NCI-H226 (cell line): Measurements from ENCODE around the gene C20orf141.
"Not testable (repeated sequence)": the region's sequence is repeated elsewhere in the genome, so short reads cannot be mapped to it uniquely, and the experiment has no call there.

ENCODE experiments used
- DNase-seq: peaks from one replicate; pipeline ENCODE4 v3.0.0-alpha.2; 2015

The C20orf141 gene

DNA sequence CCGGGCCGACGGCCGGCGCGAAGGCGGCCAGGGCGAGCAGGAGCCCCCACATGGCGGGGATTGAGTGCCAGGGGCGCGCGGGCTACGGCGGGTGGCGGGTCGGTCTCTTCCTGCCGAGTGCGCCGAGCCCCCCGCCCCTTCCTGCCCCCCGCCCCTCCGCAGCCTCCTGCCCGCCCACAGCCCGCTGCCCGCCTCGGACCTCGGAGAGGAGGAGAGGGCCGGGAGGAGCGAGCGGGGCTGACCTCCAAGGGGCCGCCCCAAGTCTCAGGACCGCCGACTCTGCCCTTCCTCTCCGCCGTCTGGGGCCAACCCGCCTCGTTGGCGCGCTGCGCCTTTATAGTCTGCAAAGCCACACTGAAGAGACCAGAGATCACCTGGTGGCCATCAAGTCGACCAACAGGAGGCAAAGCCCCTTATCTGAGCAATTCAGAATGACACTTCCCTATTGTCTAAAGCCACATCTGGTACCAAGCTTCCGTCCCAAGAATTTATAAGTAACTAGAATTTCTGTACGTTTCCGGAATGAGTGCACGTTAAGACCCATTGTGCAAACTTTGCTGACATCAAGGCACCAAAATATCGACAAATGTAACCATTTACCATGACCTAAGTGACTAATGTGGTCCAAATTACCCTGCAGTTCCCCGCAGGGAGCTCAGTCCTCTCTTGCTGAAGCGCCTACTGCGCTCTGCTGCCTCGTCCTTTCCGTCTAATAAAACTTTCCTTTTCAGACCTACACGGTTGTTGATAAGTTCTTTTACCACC, 14.1 kb upstream of the C20orf141 start, which contains the start of gene CPXM1:
Gene CPXM1 (minus strand): TSS at position 107 of the 765 bp plus-strand sequence. CDS start 55 bp downstream, at position 52.
- no peak for DNase-seq

DNA sequence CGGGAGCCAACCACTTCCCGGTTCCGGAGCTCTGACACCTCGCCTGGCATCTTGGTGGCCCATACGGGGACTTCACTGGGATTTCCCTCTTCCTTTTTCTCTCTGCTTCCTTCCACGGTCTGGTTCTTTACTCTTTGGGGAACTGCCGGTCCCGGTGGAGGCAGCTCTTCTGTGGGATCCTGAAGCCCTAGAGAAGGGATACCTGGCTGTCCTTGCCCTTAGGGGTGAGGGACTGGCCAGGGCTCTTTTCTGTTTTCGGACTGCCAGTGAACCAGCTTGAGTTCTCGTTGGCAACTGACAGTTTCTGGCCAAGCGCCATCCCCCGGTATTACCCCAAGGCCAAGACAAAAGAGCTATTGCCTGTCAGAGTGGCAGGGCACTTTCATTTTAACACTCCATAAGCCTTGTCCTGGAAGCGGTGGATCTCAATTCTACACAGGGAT, 13.5 kb upstream of the C20orf141 start:
- no peak for DNase-seq

DNA sequence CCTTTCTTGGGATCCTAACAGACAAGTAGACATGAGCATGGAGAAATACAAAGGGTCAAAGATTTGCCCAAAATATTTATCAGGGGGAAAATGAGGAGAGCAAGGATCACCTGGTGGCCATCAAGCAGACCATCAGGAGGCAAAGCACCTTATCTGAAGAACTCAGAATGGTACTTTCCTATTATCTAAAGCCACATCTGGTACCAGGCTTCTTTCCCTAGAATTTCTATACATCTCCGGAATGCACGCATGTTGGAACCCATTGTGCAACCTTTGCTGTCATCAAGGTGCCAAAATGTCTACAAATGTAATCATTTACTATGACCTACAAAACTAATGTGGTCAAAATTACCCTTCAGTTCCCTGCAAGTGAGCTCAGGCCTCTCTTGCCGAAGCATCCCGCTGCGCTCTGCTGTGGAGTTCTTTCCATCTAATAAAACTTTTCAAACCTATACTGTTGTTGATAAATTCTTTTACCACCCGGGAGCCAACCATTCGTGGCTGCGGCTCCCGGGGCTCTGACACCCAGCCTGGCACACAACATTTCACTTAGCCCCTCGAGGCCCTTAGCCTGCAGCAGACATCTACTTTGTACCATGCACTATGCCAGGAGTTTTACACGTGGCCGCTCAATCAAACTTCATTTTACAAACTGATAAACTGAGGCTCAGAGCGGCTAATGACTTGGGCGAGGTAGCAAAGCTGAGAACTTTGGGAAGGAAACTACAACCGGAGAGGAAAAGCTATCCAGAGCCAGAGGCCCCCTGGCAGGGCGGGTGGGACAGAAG, 10.6 kb upstream of the C20orf141 start:
- no peak for DNase-seq

DNA sequence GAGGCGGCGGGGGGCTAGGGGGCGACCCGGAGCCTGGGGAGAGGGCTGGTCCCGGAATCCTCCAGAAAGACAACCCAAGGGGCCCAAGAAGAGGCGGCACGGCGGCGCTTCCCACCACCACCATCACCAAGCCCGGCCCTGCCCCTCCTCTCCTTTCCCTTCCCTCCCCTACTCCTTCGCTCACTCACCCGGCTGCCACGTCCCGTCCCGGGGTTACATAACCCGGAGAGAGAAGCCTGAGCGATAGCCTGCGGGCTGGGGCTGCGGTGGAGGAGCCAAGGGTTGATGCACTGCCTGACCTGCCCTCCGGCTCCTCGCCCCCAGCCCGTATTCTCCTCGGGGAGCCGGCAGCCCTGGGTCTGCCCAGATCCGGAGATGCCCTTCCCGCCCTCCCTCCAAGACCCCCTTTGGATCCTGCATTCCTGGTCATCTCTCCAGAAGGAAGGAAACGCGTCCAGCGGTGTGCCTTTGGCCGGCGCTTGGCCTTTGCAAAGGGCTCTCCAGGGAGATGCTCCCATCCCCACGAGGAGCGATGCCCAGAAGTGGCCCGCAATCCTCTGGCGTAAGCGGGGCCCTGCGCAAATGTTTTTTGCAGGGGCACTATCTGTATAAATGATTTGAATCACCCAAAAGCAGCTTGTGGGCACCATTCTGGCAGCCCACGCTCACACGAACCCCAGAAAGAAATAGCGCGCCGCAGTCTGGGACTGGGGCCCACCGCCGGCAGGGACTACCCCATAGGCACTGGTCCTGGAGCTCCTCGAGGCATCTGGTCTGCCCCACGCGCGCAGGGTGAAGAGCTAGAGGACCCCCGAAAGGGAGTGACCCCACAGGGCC, 9.7 kb upstream of the C20orf141 start:
- no peak for DNase-seq

DNA sequence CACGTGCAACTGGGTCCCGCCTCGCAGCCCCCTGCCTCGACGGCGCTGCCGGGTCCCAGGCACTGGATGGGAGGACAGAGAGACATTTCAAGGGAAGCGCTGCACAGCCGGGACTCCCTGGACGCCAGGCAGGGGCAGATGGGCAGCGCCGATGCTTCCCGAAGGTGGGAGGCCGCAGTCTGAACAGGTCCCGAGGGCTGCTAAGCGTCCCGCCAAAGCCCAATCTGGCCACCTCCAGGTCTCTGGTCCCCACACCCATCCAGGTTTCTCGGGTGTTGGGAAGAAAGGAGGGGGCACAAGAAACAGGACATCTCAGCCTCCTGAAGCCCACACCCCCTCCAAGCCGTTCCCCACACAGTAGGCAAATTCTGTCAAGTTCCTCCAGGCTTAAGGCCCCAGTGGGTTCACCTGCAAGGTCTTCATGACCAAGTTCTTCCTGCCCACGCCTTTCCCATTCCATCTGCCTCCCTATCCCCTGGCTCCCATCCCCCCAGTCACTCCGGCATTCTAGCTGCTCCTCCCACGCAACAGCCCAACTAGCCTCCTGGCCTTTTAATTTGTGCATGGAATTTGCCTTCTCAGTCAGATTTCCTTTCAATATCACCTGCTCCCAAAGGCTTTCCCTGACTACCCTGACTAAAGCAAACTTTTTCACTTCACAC, 9.0 kb upstream of the C20orf141 start:
- DNase-seq, result no peak

DNA sequence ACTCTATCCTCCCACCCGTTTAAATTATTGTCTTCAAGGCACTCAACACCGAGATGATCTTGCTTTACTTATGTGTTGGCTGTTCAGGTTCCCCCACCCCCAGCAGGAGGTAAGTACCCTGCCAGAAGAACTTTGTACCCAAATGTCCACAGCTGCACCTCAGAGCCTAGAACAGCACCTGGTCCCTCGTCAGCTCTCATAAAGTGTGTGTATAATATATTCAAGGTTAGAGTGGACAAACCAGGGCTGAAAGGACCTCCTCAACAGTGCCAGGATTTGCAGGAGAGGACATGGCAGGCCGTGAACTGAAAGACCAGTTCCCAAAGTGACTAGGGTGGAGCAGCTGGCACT, 8.5 kb upstream of the C20orf141 start:
- no peak for DNase-seq

DNA sequence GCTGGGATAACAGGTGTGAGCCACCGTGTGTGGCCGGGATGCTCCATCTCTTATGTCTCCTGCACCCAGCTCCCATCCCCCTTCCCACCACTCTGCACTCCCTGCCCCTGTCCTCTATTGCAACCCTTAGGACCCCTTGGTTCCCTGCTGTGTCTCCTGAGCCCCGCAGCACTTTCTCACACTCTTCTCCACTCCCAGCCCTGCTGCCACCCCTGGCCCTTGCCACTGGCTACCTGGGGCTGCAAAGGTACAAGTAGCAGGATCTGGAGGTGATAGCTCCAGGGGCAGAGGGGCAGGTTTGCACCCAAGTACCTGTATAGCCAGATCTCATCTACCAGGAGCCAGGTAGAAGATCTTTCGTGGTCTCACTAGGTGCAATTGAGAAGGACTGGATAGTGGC, 7.8 kb upstream of the C20orf141 start:
- DNase-seq, result no peak

DNA sequence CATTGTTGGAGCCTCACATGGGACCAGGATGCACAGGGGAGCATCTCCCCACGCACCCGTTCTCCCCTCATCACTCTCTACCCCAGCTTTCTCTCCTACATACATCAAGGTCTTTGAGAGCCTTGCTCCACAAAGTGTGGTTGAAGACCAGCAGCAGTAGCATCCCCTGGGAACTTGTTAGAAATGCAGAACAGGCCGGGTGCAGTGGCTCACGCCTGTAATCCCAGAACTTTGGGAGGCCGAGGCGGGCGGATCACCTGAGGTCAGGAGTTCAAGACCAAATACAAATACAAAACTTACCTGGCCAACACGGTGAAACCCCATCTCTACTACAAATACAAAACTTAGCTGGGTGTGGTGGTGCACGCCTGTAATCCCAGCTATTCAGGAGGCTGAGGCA, 6.9 kb upstream of the C20orf141 start:
- DNase-seq, result not testable (repeated sequence)

DNA sequence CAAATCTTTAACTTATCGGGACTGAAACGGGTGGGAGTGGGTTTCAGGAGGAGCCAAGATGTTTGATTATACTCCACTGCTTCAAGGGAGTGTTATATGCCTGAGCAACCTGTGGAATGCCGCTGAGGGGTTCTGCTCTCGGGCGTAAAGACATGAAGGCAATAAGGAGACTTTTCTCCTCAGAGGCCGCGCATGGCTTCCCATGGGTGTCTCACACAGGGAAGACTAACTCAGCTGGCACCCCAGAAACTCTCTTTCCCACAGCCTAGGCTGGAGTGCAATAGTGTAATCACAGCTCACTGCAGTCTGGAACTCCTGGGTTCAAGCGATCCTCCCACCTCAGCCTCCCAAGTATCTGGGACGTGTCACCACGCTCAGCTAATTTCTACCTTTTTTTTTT, 5.1 kb upstream of the C20orf141 start:
- no peak for DNase-seq

DNA sequence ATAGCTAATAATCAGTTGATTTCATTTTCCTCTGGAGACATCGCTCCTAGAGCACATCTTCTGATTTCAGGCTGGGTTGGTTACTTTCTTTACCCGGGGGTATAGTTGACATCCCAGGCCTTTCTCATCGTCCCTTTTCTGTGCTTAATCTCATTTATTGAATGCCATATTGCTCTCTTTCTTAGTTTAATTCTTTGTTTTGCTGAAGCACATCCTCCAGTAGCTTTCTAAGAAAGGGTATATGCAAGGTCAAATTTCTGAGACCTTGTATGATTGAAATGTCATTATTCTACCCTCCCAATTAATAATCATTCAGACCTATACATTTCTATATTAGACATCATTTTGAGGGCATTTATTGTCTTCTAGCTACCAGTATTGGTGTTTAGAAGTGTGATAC, 2.6 kb upstream of the C20orf141 start:
- no peak for DNase-seq

DNA sequence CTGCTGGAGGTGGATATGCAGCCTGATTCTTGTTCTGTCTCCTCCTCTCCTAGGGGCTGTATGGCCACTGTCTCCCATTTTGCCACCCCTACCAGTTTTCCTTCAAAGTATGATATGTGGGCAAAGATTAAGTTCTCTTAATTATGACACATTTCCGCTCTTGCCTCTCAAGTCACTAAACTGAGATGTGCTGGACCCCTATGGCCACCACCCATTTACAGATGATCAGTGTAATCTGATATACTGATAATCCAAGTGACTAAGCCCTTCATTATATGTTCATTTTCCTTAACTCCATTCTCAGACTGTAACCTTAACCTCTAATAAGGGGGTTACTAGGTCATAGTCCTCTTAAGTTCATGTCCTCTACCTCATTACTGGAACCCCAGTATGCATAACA, 711 bp upstream of the C20orf141 start:
- no peak for DNase-seq

DNA sequence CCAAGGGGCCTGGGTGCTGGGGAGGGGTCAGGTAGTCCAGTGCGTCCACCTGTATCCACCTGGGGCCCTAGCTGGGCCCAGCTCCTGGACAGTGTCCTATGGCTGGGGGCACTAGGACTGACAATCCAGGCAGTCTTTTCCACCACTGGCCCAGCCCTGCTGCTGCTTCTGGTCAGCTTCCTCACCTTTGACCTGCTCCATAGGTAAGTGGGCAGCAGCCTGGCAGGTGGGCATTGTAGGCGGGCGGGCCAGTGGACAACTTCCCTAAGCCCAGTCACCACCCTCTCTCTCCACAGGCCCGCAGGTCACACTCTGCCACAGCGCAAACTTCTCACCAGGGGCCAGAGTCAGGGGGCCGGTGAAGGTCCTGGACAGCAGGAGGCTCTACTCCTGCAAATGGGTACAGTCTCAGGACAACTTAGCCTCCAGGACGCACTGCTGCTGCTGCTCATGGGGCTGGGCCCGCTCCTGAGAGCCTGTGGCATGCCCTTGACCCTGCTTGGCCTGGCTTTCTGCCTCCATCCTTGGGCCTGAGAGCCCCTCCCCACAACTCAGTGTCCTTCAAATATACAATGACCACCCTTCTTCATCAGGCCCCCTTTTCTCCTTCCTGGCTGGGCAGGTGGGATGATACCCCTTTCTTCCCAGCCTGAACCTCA, 584 bp downstream of the C20orf141 start:
- DNase-seq, result no peak

DNA sequence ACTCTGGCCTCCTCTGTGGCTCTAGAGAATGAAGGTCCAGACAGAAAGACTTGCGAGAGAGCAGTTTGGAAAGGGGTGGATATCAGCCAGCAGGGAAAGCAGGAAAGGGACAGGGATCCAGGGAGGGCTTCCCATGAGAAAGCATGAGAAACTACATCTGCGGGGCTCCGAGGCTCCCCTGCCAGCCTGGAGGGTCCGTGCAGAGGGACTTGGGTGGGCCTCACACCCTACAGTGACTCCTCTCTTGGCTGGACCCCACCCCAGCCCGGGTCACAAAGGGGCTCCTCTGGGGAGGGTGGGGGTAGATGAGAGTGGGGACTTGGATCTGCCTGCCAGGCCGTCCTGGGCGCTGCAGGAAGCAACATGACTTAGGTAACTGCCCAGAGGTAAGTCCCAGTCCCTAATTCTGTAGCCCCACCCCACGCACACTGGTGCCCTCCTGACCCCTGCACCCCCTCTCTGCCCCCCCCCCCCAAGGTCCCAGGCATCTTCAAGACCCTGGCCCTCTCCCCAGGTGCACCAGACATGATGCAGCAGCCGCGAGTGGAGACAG, 1.3 kb downstream of the C20orf141 start, which contains the start of gene TMEM239:
Gene TMEM239 (plus strand): TSS at position 335 of the 553 bp plus-strand sequence. CDS start 191 bp downstream, at position 526.
- DNase-seq, result no peak

DNA sequence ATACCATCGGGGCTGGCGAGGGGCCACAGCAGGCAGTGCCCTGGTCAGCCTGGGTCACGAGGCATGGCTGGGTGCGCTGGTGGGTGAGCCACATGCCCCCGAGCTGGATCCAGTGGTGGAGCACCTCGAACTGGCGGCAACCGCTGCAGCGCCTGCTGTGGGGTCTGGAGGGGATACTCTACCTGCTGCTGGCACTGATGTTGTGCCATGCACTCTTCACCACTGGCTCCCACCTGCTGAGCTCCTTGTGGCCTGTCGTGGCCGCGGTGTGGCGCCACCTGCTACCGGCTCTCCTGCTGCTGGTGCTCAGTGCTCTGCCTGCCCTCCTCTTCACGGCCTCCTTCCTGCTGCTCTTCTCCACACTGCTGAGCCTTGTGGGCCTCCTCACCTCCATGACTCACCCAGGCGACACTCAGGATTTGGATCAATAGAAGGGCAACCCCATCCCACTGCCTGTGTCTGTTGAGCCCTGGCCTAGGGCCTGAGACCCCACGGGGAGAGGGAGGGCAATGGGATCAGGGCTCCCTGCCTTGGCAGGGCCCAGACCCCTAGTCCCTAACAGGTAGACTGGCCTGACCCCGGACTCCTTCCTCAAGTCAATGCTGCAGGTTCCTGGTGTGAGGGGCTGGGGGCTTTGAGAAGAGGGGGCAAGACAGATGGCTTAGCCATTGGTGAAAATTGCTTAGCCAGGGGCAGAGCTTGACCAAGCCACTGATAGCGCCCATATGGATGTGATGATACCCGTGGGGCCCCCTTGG, 2.0 kb downstream of the C20orf141 start:
- DNase-seq, result no peak

DNA sequence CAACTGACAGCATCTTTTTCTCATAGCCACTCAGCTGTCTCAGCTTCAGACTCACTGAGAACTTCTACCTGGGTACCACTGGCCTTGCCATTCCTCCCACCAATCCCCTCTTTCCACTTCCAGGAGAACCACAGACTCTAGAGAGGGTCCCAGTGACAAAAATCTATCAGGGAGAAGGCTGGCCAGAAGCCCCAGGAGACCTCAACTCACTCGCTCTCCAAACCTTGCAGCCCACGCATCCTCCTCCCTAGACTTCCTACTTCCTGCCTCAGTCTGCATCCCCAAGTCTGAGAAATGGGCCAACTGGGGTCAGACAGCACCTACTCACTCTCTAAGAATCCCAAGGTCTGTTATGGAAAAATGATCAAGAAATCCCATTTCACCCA, 2.5 kb downstream of the C20orf141 start:
- no peak for DNase-seq

DNA sequence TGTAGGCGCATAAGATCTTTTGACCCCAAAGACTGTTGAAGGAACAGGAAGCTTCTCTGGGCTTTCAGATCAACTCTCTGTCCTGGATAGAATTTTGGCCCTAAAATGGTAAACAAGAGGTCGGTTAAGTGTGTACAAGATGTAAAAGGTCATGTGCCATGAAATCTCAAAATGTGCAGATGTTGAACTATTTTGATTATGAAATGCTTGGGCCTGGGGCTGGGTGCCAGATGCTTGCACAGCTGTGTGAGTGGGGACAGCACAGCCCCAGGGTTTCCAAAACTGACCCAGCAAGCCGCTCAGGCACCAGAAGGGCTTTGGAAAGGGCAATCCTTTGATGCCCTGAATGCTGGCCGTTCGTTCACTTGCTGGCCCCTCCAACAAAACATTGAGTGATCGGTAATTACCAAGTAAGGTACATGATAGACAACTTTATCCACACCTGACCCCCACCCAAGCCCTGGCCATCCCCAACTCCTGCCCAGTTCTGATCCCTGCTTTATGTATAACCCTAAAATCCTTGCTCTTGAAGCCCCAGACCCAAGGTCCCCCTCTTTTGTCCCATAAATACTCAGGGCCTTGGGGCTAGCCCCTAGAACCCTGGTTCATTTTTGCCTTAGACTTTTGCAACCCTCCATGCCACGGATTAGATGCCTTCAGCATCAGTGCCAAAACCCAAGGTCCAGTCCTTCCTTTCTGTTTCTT, 3.3 kb downstream of the C20orf141 start:
- no peak for DNase-seq

DNA sequence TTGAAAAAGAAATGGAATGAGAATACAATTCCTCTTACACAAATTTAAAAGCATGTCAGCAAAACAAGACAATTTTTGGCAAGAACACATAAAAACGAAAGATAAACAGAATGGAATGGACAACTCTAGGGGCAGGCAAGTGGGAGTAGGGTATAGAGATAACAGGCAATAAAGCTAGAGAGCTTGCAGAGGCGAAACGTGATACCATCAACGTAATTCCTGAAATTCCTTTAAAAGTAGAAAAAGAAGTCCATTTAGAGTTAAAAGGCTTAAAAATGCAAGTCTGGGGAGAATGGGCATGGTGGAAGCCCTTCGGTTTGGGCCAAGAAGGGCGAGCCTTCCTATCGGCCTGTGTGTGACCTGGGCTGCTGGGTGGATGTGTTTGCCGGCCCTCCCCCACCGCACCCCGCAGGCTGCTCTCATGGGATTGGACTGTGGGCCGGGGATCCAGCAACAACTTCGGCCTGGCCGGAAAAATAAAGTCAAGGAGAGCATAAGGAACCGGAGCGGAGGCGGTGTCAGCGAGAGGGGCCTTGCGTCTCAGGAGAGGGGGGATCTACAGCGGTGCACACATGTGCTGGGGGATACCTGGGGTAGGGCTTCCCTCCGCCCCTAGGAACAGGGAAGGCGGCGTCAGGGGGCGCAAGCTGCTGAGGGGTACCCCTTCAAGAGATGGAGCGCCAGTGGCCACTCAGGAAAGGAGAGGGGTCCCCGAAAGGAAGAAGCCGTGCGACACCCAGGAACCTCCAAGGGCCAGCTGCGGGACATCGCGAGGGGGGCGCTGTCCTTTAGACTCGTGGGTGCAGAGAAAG, 5.5 kb downstream of the C20orf141 start:
- DNase-seq, result peak; percentile 48

DNA sequence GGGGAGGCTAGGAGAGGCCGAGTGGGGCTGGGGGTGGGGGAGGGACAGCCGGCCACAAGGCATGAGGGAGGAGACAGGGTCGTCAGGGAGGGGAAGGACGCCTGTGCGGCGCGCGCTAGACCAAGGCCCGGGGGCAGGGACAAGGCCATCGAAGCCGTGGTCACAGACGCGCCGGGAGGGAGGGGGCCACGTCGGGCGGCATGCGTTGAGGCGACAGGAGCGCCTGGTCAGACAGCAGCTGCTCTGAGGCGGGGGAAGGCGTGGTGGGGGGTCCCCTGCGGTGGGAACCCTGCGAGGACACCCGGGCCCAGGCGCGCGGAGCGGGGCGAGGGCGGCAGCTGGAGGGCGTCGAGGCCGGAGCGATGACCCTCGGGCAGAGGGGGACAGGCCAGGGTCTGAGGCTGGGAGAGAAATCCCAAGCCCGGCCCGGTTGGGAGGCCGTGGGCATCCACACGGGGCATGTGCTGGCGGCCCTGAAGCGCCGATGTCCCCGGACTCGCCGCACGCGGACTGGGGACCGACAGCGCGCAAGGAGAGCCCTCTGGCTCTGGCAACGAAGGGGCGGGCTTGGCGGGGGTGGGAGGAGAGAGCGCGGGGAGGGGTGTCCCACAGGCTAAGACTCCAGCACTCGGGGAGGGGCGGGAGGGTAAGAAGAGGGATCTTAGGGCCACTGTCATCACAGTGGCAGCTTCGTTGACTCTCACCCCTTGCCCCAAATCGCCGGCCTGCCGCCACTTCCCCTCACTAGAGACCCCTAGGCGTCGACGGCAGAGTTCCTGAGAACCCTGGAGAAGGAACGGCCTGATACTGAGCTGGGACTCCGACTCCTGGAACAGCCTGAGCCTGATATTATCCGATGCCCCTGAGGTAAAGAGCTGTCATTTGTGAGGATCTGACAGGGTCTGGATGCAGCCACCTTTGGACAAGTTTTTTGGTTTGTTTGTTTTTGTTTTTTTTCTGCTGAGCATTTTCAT, 6.4 kb downstream of the C20orf141 start:
- no peak for DNase-seq
